Vagina (tissue), 2 donors: ENCODE results near the gene SGCA. TPM values are rescaled to one million over a fixed set of nuclear protein-coding genes. Genes with fewer than 3 reads are reported as not detected.

Experiments
- DNase-seq, 2 donors: peaks; one replicate each; pipeline ENCODE4 v3.0.0-alpha.2; 2017; ENCODE audit errors: extremely low spot score in 2 of 2
- H3K27ac ChIP-seq: fragments of 200-600 bp; sonication (generic); one replicate; pipeline ENCODE4 v1.5.1; 2019
- H3K27me3 ChIP-seq: fragments of 200-600 bp; sonication (generic); one replicate; pipeline ENCODE4 v1.5.1; 2019
- H3K36me3 ChIP-seq, 2 donors: fragments of 200-600 bp; sonication (generic); one replicate each; pipeline ENCODE4 v1.5.1; 2017 to 2019
- H3K4me1 ChIP-seq: fragments of 200-600 bp; sonication (generic); one replicate; pipeline ENCODE4 v1.5.1; 2019
- H3K4me3 ChIP-seq, 2 donors: fragments of 200-600 bp; sonication (generic); 1 replicate in 1 of 2; 2 replicates in 1 of 2; pipeline ENCODE4 v1.5.1; 2016 to 2019
- H3K9me3 ChIP-seq: fragments of 200-600 bp; sonication (generic); one replicate; pipeline ENCODE4 v1.5.1; 2019
- CTCF ChIP-seq, 3 experiments: fragments of 450-650 bp in 2 of 3; fragments of 200-600 bp in 1 of 3; sonication (generic) in 1 of 3; IDR thresholded peaks; one replicate each; pipeline ENCODE4 v1.5.1; 2017 to 2019; ENCODE audit warnings: antibody characterized with exemption in 3 of 3, mild to moderate bottlenecking in 2 of 3, moderate library complexity in 2 of 3
- POLR2A ChIP-seq, 2 donors: fragments of 450-650 bp; IDR thresholded peaks; one replicate each; pipeline ENCODE4 v1.6.1; 2017; ENCODE audit warnings: antibody characterized with exemption in 2 of 2, mild to moderate bottlenecking in 2 of 2, moderate library complexity in 2 of 2
- POLR2AphosphoS5 ChIP-seq, 2 donors: sonication (generic); formaldehyde crosslinking; IDR thresholded peaks; one replicate each; pipeline ENCODE4 v1.9.0; 2017; ENCODE audit warnings: antibody characterized with exemption in 2 of 2, mild to moderate bottlenecking in 2 of 2, low read depth in 1 of 2; ENCODE audit not compliant: insufficient read depth in 1 of 2
- intact Hi-C: fragments of 100-400 bp; cut with DNase I; formaldehyde crosslinking; loops from one replicate; pipeline ENCODE4 v1.15.1; 2023
- total RNA-seq: library from RNA; depleted of rRNA; stranded (reverse); fragments of >200 nt; gene quantifications from one replicate; pipeline ENCODE4 v1.2.3, GENCODE V29; 2016

The SGCA gene
- total RNA-seq: 2.2 TPM

GRCh38 chr17:50165867-50166517, at the start of gene SGCA:
TSS of gene SGCA (plus strand) at chr17:50166005. CDS start at chr17:50166041, 36 bp downstream.
- TF ChIP-seq POLR2AphosphoS5 (IDR thresholded peaks at IDR 0.05; ENCODE audit: insufficient read depth in 1 of 2, low read depth in 1 of 2) (peak in 1 of 2 donors; percentile 25), CTCF (IDR thresholded peaks at IDR 0.05) (no peak), POLR2A (IDR thresholded peaks at IDR 0.05) (no peak)
- Histone ChIP-seq H3K27ac (peak within 1 kb of the TSS; percentile 69), H3K4me1 (peaks cover 16% of the 10 kb centered on the region), H3K9me3 (no peaks in the 10 kb centered on the region), H3K27me3 (no peaks in the 10 kb centered on the region), H3K4me3 (peak within 1 kb of the TSS in 1 of 2 donors; percentile 28), H3K36me3 (no peaks in the 10 kb centered on the region)
- DNase-seq: no peak
- intact Hi-C loops: no loop called here

GRCh38 chr17:50117202-50118051, 48.4 kb upstream of the SGCA start:
- peak; percentile 26 to 53 (median 48) for TF ChIP-seq CTCF (IDR thresholded peaks at IDR 0.05)
- no peak for TF ChIP-seq POLR2A (IDR thresholded peaks at IDR 0.05)
- TF ChIP-seq POLR2AphosphoS5 (IDR thresholded peaks at IDR 0.05; ENCODE audit: insufficient read depth in 1 of 2, low read depth in 1 of 2): no peak
- Histone ChIP-seq H3K36me3 (no peaks in the 10 kb centered on the region), H3K4me3 (peak overlapping the region; percentile 5 to 41), H3K9me3 (no peaks in the 10 kb centered on the region), H3K27ac (no peak overlapping the region), H3K4me1 (peaks cover 23% of the 10 kb centered on the region), H3K27me3 (no peaks in the 10 kb centered on the region)
- no peak for DNase-seq
- intact Hi-C loops: loop anchor here (10.0 kb wide), 1 partner anchor 177 kb away; no protein-coding TSS in a partner anchor

GRCh38 chr17:50118076-50118827, 47.6 kb upstream of the SGCA start:
- no peak for DNase-seq
- no peaks in the 10 kb centered on the region for H3K36me3 ChIP-seq
- TF ChIP-seq POLR2AphosphoS5 (IDR thresholded peaks at IDR 0.05; ENCODE audit: insufficient read depth in 1 of 2, low read depth in 1 of 2) (no peak), POLR2A (IDR thresholded peaks at IDR 0.05) (no peak), CTCF (IDR thresholded peaks at IDR 0.05) (no peak)
- H3K4me1 ChIP-seq: peaks cover 17% of the 10 kb centered on the region
- no peaks in the 10 kb centered on the region for H3K27me3 ChIP-seq
- no peak overlapping the region for H3K4me3 ChIP-seq
- H3K9me3 ChIP-seq: no peaks in the 10 kb centered on the region
- no peak overlapping the region for H3K27ac ChIP-seq
- intact Hi-C loops: loop anchor here (10.0 kb wide), 1 partner anchor 177 kb away; no protein-coding TSS in a partner anchor

GRCh38 chr17:50118828-50119218, 47.0 kb upstream of the SGCA start:
- intact Hi-C loops: loop anchor here (10.0 kb wide), 1 partner anchor 176 kb away; no protein-coding TSS in a partner anchor
- H3K27ac ChIP-seq: no peak overlapping the region
- no peaks in the 10 kb centered on the region for H3K27me3 ChIP-seq
- no peak overlapping the region for H3K4me3 ChIP-seq
- no peaks in the 10 kb centered on the region for H3K9me3 ChIP-seq
- no peaks in the 10 kb centered on the region for H3K36me3 ChIP-seq
- TF ChIP-seq POLR2A (IDR thresholded peaks at IDR 0.05): no peak
- H3K4me1 ChIP-seq: peaks cover 13% of the 10 kb centered on the region
- DNase-seq: no peak
